Muscle layer of colon (tissue), 2 donors: ENCODE results near the gene TMEM145.

Experiments used
- H3K27ac ChIP-seq: one replicate; pipeline ENCODE4 v1.7.0; 2013; ENCODE audit warnings: low read depth, mild to moderate bottlenecking, low read length, moderate library complexity
- H3K27me3 ChIP-seq, 2 donors: one replicate each; pipeline ENCODE4 v1.7.0; 2013; ENCODE audit warnings: low read length in 2 of 2, mild to moderate bottlenecking in 2 of 2; ENCODE audit not compliant: insufficient read depth in 2 of 2, control insufficient read depth in 1 of 2
- H3K36me3 ChIP-seq: one replicate; pipeline ENCODE4 v1.7.0; 2013; ENCODE audit warnings: mild to moderate bottlenecking, low read length; ENCODE audit not compliant: insufficient read depth
- H3K4me1 ChIP-seq: one replicate; pipeline ENCODE4 v1.7.0; 2013; ENCODE audit warnings: mild to moderate bottlenecking, low read length; ENCODE audit not compliant: insufficient read depth
- H3K4me3 ChIP-seq, 2 donors: one replicate each; pipeline ENCODE4 v1.7.0; 2013; ENCODE audit warnings: low read length in 2 of 2, low read depth in 1 of 2, mild to moderate bottlenecking in 1 of 2, moderate library complexity in 1 of 2
- H3K9ac ChIP-seq: one replicate; pipeline ENCODE4 v1.7.0; 2013; ENCODE audit warnings: low read length
- H3K9me3 ChIP-seq: one replicate; pipeline ENCODE4 v1.7.0; 2013; ENCODE audit warnings: mild to moderate bottlenecking, low read length
- donor health status: abdominal sarcoma.
- donor health status: Adenocarcinoma of cecum.

TMEM145 gene

DNA sequence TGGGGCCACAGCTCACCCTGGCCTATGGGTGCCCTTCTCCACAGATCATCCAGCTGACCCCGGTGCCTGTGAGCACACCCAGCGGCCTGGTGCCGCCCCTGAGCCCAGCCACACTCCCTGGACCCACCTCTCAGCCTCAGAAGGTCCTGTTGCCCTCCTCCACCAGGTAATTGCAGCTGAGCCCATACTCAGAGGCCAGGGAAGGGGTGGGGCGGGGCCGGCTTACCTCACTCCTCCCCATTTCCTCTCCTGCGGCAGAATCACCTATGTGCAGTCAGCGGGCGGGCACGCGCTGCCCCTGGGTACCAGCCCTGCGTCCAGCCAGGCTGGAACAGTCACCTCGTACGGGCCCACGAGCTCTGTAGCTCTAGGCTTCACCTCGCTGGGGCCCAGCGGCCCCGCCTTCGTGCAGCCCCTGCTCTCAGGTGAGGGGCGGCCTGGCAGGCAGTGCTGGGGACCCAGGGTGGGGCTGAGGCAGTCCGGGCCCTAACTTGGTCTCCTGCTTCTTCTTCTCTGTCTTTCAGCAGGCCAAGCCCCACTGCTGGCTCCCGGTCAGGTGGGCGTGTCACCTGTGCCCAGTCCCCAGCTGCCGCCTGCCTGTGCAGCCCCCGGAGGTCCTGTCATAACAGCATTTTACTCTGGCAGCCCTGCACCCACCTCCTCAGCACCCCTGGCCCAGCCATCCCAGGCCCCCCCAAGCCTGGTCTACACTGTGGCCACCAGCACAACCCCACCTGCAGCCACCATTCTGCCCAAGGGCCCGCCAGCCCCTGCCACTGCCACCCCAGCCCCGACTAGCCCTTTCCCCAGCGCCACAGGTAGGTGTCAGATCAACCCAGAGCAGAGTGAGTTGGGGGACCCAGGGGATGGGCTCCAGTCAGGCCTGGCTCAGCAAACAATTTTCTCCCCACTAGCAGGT, 20.8 kb upstream of the TMEM145 start:
- Histone ChIP-seq H3K9ac (no peak overlapping the region), H3K36me3 (peaks cover 65% of the 10 kb centered on the region)

GRCh38 chr19:42292963-42293362, 20.1 kb upstream of the TMEM145 start:
- no peaks in the 10 kb centered on the region for H3K27me3 ChIP-seq
- no peaks in the 10 kb centered on the region for H3K4me1 ChIP-seq
- no peak overlapping the region for H3K4me3 ChIP-seq
- no peaks in the 10 kb centered on the region for H3K9me3 ChIP-seq
- H3K27ac ChIP-seq, result no peak overlapping the region
- peaks cover 58% of the 10 kb centered on the region for H3K36me3 ChIP-seq
- no peak overlapping the region for H3K9ac ChIP-seq

More for the DNA sequence above, 20.8 kb upstream of the TMEM145 start:
- no peaks in the 10 kb centered on the region for H3K4me1 ChIP-seq
- no peaks in the 10 kb centered on the region for H3K27me3 ChIP-seq
- H3K27ac ChIP-seq, result no peak overlapping the region
- no peaks in the 10 kb centered on the region for H3K9me3 ChIP-seq
- H3K4me3 ChIP-seq, result no peak overlapping the region

DNA sequence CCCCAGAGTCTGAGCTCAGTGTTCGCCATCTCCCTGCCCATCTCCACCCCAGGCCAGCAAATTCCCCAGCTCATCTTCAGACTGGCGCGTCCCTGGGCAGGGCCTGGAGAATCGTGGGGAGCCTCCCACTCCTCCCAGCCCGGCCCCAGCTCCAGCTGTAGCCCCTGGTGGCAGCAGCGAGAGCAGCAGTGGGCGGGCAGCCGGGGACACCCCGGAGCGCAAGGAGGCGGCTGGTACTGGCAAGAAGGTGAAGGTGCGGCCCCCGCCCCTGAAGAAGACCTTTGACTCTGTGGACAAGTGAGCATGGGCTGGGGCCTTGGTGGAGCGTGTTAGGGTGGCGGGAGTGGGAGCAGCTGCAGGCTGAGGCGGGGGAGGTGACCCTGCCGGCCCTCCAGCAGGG, 19.6 kb upstream of the TMEM145 start:
- Histone ChIP-seq H3K9me3 (no peaks in the 10 kb centered on the region), H3K4me1 (no peaks in the 10 kb centered on the region), H3K36me3 (peaks cover 52% of the 10 kb centered on the region), H3K27ac (no peak overlapping the region), H3K9ac (no peak overlapping the region), H3K4me3 (no peak overlapping the region), H3K27me3 (no peaks in the 10 kb centered on the region)

DNA sequence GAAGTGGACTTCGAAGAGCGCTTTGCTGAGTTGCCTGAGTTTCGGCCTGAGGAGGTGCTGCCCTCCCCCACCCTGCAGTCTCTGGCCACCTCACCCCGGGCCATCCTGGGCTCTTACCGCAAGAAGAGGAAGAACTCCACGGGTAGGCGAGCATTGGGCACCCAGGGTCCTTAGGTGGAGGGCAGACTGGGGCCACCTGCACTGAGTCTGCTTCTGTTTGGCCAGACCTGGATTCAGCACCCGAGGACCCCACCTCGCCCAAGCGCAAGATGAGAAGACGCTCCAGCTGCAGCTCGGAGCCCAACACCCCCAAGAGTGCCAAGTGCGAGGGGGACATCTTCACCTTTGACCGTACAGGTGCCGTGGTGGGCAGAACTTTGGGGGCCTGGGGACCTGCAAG, 19.2 kb upstream of the TMEM145 start:
- Histone ChIP-seq H3K9me3 (no peaks in the 10 kb centered on the region), H3K27me3 (no peaks in the 10 kb centered on the region), H3K9ac (no peak overlapping the region), H3K4me1 (no peaks in the 10 kb centered on the region), H3K27ac (no peak overlapping the region), H3K36me3 (peaks cover 48% of the 10 kb centered on the region), H3K4me3 (no peak overlapping the region)

- Histone ChIP-seq H3K36me3 (peaks cover 42% of the 10 kb centered on the region), H3K9ac (no peak overlapping the region), H3K4me1 (no peaks in the 10 kb centered on the region), H3K27ac (no peak overlapping the region), H3K4me3 (no peak overlapping the region), H3K9me3 (no peaks in the 10 kb centered on the region), H3K27me3 (no peaks in the 10 kb centered on the region)
Measured at GRCh38 chr19:42294471-42295137, 18.5 kb upstream of the TMEM145 start.

DNA sequence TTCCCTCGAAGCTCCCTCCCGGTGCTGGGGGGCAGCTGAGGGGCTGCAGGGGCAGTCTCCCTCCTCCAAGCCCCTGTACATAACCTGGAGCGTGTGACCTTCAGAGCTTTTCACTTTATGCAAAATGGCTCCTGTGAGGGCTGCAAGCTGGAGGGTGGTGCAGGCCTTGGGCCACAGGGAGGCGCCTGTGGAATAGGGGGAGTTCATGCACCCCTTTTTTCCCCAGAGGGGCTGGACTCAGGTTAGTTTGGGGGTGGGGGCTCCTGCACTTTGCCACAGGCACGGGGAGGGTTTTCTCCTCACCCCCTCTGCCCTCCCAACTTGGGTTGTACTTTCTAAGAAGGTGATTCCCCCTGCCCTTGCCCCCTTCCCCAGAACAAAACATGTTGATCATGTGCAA, 17.8 kb upstream of the TMEM145 start:
- peaks cover 35% of the 10 kb centered on the region for H3K36me3 ChIP-seq
- no peaks in the 10 kb centered on the region for H3K4me1 ChIP-seq
- H3K9ac ChIP-seq, result no peak overlapping the region
- H3K27me3 ChIP-seq, result no peaks in the 10 kb centered on the region
- H3K9me3 ChIP-seq, result no peaks in the 10 kb centered on the region
- H3K27ac ChIP-seq, result no peak overlapping the region
- H3K4me3 ChIP-seq, result no peak overlapping the region

DNA sequence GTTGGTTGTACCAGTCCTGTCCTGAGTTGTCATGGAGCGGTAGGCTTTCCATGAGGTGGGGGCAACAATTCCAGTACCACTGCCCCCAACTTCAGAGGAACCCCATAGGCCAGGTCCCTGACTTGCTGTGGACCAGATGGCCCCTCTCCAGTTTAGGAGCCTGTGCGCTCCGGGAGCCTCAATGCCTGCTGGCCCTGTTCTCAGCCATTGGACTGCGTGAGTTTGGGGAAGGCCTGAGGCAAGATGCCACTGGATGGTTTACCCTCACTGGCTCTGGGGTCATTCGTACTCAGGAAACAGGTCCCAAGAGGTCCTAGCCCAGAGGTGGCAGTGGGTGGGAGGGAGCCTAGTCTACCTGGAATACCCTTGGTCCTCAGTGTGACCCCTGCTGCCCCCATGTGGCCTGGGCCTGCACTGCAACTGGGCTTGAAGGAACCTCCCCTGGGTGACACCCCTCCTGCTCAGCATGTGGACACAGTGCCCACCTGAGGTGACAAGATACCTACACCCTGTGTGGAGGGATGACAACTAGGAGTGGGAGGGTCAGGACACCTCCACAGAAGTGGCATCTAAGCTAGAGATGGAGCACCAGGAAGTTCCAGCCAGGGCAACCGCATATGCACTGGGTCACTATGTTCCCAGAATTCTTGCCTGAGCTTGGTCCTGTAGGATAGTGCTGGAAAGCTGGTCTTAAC, 17.1 kb upstream of the TMEM145 start:
- H3K27ac ChIP-seq, result no peak overlapping the region
- H3K27me3 ChIP-seq, result no peaks in the 10 kb centered on the region
- no peaks in the 10 kb centered on the region for H3K4me1 ChIP-seq
- no peak overlapping the region for H3K9ac ChIP-seq
- H3K9me3 ChIP-seq, result no peaks in the 10 kb centered on the region
- H3K36me3 ChIP-seq, result peaks cover 29% of the 10 kb centered on the region
- no peak overlapping the region for H3K4me3 ChIP-seq

DNA sequence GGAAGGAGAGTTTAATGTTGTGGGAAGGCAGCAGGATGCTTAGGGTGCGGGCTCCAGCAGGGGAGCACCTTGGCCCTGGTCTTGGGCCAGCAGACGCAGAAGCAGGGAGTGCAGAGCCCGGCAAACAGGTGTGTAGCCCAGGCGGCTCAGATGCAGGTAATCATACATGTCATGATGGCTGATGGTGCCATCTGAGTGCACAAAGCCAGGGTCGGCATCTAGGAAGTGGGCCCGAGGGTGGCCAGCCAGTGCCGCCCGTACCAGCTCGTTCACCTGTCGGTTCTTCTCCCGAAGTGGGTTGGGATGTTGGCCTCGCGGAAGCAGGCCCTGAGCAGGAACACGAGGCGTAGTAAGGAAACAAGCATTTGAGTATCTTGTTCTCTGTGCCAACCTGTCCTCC, 16.1 kb upstream of the TMEM145 start:
- Histone ChIP-seq H3K9ac (no peak overlapping the region), H3K4me3 (no peak overlapping the region), H3K27me3 (no peaks in the 10 kb centered on the region), H3K4me1 (peaks cover 7% of the 10 kb centered on the region), H3K9me3 (no peaks in the 10 kb centered on the region), H3K27ac (no peak overlapping the region), H3K36me3 (peaks cover 20% of the 10 kb centered on the region)

DNA sequence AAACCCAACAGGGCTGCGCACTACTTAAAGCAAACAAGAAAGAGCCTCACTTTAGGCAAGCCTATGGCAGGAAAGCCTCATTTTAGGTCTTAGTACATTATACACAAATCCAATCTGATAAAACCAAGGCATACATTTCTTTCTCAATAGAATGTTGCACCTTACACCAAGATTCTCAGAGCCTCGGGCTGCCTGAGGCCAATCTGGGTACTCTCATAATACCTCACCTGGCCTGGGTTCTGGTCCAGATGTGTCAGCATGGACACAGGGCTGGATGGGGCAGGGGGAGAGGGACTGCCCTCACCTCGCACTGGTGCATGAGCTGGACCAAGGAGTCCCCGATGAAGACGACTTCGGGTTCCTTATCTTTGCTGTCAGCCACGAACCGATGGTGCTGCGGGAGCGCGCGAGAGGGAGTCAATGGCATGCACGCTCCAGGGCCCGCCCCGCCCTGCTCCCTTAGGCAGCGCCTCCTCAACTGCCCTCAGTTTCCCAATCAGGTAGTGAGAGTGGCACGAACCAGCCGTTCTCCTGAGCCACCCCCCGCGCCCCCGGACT, 11.4 kb upstream of the TMEM145 start, which contains the start of gene PRR19:
TSS of gene PRR19 (plus strand) at position 487 of the 558 bp plus-strand sequence. CDS start 7,453 bp downstream, outside the sequence.
- Histone ChIP-seq H3K4me3 (peak within 1 kb of the TSS; percentile 44 to 67), H3K27ac (peak within 1 kb of the TSS; percentile 54), H3K9ac (no peak within 1 kb of the TSS)

DNA sequence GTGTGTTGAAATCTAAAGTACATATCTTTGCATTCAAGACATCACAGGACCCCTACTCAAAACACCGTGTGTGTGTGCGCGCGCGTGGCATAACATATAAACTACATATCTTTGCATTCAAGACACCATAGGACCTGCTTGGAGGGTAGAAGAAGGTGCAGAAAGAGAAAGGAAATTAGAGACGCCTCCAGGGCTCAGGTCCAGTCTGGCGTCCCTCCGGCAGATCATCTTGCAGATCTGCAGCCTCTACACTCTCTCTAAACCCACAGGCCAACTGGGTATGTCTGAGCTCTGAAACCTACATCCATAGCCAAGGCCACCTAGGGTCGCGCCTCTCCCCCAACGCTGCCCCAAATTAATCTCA, 10.0 kb upstream of the TMEM145 start:
- no peaks in the 10 kb centered on the region for H3K9me3 ChIP-seq
- peaks cover 16% of the 10 kb centered on the region for H3K4me1 ChIP-seq
- H3K27ac ChIP-seq, result no peak overlapping the region
- H3K4me3 ChIP-seq, result peak overlapping the region in 1 of 2 donors; percentile 67
- H3K36me3 ChIP-seq, result no peaks in the 10 kb centered on the region
- no peak overlapping the region for H3K9ac ChIP-seq
- H3K27me3 ChIP-seq, result no peaks in the 10 kb centered on the region

More for the DNA sequence above, 11.4 kb upstream of the TMEM145 start, which contains the start of gene PRR19:
- Histone ChIP-seq H3K9me3 (no peaks in the 10 kb centered on the region), H3K4me1 (peaks cover 16% of the 10 kb centered on the region), H3K36me3 (no peaks in the 10 kb centered on the region), H3K27me3 (no peaks in the 10 kb centered on the region)

- Histone ChIP-seq H3K4me1 (peaks cover 16% of the 10 kb centered on the region), H3K27me3 (no peaks in the 10 kb centered on the region), H3K27ac (no peak overlapping the region), H3K9ac (no peak overlapping the region), H3K36me3 (no peaks in the 10 kb centered on the region), H3K4me3 (no peak overlapping the region), H3K9me3 (no peaks in the 10 kb centered on the region)
Measured at GRCh38 chr19:42303876-42304275, 9.2 kb upstream of the TMEM145 start.
